Transverse colon (tissue), 4 donors: Measurements from ENCODE around the gene CALN1.

ENCODE experiments used
- POLR2A ChIP-seq: fragments of 450-650 bp; IDR thresholded peaks from one replicate; pipeline ENCODE4 v1.6.1; 2016; ENCODE audit warnings: antibody characterized with exemption, mild to moderate bottlenecking, moderate library complexity
- POLR2AphosphoS5 ChIP-seq, 3 donors: sonication (generic); formaldehyde crosslinking; IDR thresholded peaks; one replicate each; pipeline ENCODE4 v1.6.1; 2016; ENCODE audit warnings: antibody characterized with exemption in 3 of 3
- TF ChIP-seq, protein P1 (sequence below), 5 experiments: fragments of 200-600 bp in 3 of 5; fragments of 450-650 bp in 2 of 5; sonication (generic) in 3 of 5; IDR thresholded peaks; 1 replicate in 2 of 5; 2 replicates in 3 of 5; pipeline ENCODE4 v1.5.1; 2016 to 2017; ENCODE audit warnings: antibody characterized with exemption in 5 of 5, inconsistent platforms in 3 of 5, mild to moderate bottlenecking in 2 of 5, moderate library complexity in 1 of 5

DNA sequence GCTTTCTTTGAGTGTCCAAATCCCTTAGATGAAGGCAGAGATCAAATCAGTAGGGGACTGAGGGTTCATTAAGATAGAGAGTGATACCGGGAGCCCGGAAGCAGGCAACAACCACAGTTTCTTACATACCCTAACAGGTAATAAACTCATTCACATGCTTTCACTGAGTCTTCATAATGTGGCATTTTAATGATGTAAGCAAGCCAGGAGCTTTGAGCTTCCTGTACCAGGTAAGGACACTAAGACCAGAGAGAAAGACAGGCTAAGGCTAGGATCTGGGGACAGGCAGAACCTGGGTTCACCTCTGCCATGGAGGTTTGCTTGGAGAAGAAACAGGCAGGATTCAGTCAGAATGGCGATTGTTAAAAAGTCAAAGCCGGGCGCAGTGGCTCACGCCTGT lies 661.8 kb downstream of the CALN1 start:
- TF ChIP-seq POLR2A (no peak), POLR2AphosphoS5 (IDR thresholded peaks at IDR 0.05) (no peak)
- TF ChIP-seq, protein P1, sequence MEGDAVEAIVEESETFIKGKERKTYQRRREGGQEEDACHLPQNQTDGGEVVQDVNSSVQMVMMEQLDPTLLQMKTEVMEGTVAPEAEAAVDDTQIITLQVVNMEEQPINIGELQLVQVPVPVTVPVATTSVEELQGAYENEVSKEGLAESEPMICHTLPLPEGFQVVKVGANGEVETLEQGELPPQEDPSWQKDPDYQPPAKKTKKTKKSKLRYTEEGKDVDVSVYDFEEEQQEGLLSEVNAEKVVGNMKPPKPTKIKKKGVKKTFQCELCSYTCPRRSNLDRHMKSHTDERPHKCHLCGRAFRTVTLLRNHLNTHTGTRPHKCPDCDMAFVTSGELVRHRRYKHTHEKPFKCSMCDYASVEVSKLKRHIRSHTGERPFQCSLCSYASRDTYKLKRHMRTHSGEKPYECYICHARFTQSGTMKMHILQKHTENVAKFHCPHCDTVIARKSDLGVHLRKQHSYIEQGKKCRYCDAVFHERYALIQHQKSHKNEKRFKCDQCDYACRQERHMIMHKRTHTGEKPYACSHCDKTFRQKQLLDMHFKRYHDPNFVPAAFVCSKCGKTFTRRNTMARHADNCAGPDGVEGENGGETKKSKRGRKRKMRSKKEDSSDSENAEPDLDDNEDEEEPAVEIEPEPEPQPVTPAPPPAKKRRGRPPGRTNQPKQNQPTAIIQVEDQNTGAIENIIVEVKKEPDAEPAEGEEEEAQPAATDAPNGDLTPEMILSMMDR (IDR thresholded peaks at IDR 0.05) = no peak
